Osteocyte (in vitro differentiated cells): ENCODE measurements around the gene MARVELD1. TPM values are rescaled to one million over a fixed set of nuclear protein-coding genes. Genes with fewer than 3 reads are reported as not detected.
A peak's percentile ranks its signal among the peaks of the same experiment; 100 is the strongest.

Experiments
- DNase-seq: peaks from one replicate; pipeline ENCODE4 v3.0.0; 2021; ENCODE audit warnings: mixed read lengths; ENCODE audit not compliant: unreplicated experiment; ENCODE audit errors: extremely low spot score
- H3K27ac Mint-ChIP-seq: one replicate; pipeline ENCODE4 v1.8.0; 2021; ENCODE audit warnings: mild to moderate bottlenecking, mixed read lengths; ENCODE audit not compliant: unreplicated experiment
- H3K27me3 Mint-ChIP-seq: one replicate; pipeline ENCODE4 v1.8.0; 2021; ENCODE audit warnings: mixed read lengths; ENCODE audit not compliant: unreplicated experiment
- H3K36me3 Mint-ChIP-seq: one replicate; pipeline ENCODE4 v1.8.0; 2021; ENCODE audit warnings: mixed read lengths; ENCODE audit not compliant: unreplicated experiment
- H3K4me1 Mint-ChIP-seq: one replicate; pipeline ENCODE4 v1.8.0; 2021; ENCODE audit warnings: mixed read lengths; ENCODE audit not compliant: unreplicated experiment
- H3K4me3 Mint-ChIP-seq: one replicate; pipeline ENCODE4 v1.8.0; 2021; ENCODE audit warnings: mild to moderate bottlenecking, moderate library complexity, mixed read lengths; ENCODE audit not compliant: unreplicated experiment
- H3K9me3 Mint-ChIP-seq: one replicate; pipeline ENCODE4 v1.8.0; 2021; ENCODE audit warnings: mixed read lengths; ENCODE audit not compliant: unreplicated experiment
- total RNA-seq: library from RNA; stranded (reverse); gene quantifications from 2 replicates; pipeline ENCODE4 v1.2.1, GENCODE V29; 2021
- TF ChIP-seq, protein P1 (sequence below): fragments of 200-600 bp; sonication (generic); IDR thresholded peaks from 2 replicates; pipeline ENCODE4 v1.5.0; 2021; ENCODE audit warnings: antibody characterized with exemption, mild to moderate bottlenecking, moderate library complexity

MARVELD1 gene
- total RNA-seq, 1 donor from 2014 or later, result 107 TPM

DNA sequence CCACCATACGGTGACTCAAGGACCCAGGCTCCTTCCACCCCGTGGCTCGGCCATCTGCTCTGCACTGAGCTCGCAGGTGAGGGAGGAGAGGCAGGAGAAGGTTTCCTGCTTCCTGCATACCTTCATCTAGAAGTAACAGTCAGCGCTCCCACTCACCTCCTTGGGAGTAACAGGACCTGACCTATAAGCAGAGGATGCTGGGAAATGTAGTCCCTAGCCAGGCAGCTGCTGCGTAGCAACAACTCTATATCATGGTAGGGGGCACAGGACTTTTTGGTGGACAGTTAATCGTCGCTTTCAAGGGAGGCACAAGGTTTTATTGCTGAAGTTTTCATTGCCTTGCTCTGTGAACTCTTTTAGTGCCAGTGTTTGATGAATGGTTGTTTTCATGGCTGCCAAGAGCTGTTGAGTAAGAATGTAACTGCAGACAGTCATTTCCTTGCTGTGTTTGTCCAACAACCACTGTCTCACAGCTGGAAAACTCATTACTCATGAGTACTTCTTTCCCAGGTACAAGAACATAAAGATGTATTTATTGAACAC lies 13.2 kb downstream of the MARVELD1 start:
- Mint-ChIP-seq H3K27me3 (no peaks in the 10 kb centered on the region), H3K4me3 (no peak overlapping the region), H3K9me3 (no peaks in the 10 kb centered on the region), H3K36me3 (peaks cover 4% of the 10 kb centered on the region), H3K27ac (no peak overlapping the region), H3K4me1 (peaks cover 6% of the 10 kb centered on the region)
- DNase-seq, result no peak
- TF ChIP-seq, protein P1, sequence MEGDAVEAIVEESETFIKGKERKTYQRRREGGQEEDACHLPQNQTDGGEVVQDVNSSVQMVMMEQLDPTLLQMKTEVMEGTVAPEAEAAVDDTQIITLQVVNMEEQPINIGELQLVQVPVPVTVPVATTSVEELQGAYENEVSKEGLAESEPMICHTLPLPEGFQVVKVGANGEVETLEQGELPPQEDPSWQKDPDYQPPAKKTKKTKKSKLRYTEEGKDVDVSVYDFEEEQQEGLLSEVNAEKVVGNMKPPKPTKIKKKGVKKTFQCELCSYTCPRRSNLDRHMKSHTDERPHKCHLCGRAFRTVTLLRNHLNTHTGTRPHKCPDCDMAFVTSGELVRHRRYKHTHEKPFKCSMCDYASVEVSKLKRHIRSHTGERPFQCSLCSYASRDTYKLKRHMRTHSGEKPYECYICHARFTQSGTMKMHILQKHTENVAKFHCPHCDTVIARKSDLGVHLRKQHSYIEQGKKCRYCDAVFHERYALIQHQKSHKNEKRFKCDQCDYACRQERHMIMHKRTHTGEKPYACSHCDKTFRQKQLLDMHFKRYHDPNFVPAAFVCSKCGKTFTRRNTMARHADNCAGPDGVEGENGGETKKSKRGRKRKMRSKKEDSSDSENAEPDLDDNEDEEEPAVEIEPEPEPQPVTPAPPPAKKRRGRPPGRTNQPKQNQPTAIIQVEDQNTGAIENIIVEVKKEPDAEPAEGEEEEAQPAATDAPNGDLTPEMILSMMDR, result no peak

DNA sequence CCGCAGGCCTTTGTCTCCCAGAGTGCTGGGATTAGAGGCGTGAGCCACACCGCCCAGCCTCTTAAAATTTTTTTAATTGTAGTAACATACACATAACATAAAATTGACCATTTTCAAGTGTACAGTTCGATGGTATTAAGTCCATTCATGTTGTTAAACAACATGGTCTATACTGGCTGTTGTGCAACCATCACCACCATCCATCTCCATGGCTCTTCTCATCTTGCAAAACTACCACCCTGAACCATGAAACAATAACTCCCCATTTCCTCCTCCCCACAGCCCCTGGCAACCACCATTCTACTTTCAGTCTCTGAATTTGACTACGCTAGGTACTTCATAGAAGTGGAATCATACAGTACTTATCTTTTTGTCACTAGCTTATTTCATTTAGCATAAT lies 15.5 kb downstream of the MARVELD1 start:
- Mint-ChIP-seq H3K9me3 (no peaks in the 10 kb centered on the region), H3K36me3 (no peaks in the 10 kb centered on the region), H3K4me1 (peaks cover 6% of the 10 kb centered on the region), H3K4me3 (no peak overlapping the region), H3K27me3 (no peaks in the 10 kb centered on the region), H3K27ac (no peak overlapping the region)
- no peak for DNase-seq
- TF ChIP-seq, protein P1, result no peak

DNA sequence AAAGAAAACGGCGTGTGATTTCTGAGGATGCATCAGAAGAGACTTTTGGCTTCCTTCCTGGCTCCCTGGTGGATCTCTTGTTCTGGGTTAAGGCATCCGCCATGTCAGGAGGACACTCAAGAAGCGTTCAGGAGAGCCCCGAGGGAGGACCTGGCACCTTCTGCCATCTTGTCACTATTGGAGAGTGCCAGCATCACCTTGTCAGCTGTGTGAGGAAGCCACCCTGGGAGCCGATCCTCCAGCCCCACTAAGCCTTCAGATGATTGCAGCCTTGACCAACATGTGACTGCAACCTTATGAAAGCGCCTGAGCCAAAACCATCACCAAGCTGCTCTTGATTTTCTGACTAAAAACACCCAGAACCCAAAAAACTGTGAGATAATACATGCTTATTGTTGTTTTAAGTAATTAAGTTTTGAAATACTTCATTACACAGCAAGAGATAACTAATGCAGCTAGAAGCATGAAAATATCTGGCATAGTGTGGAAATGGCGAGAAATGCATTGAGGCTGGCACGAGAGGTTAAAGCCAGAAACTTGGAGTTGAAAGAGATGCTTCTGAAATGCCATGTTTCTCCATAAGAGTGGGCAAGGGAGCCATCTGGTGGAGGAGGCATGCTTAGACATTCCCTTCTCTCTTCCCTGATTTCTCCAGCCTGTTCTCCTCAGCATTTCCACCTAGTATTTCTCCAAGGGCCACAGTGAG lies 18.0 kb downstream of the MARVELD1 start:
- Mint-ChIP-seq H3K9me3 (no peaks in the 10 kb centered on the region), H3K36me3 (no peaks in the 10 kb centered on the region), H3K27me3 (no peaks in the 10 kb centered on the region), H3K27ac (no peak overlapping the region), H3K4me3 (no peak overlapping the region), H3K4me1 (peaks cover 4% of the 10 kb centered on the region)
- TF ChIP-seq, protein P1, result peak; percentile 91
- no peak for DNase-seq

DNA sequence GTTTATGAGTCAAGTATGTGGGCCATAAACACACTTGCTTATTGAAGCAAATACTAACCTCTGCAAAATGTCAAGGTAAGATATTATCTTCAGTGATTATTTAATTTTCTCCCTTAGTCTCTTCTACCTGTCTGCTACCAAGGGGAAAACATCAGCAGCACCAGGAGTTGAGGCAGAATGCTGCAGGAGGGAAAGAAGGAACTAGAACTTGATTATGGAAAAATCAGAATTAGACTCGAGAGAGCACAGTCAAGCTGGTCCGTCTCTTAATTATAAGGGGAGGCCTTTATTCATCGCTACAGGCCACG lies 18.5 kb downstream of the MARVELD1 start:
- no peak for DNase-seq
- H3K4me1 Mint-ChIP-seq, result peaks cover 9% of the 10 kb centered on the region
- no peak overlapping the region for H3K27ac Mint-ChIP-seq
- H3K9me3 Mint-ChIP-seq, result no peaks in the 10 kb centered on the region
- TF ChIP-seq, protein P1, result no peak
- H3K27me3 Mint-ChIP-seq, result no peaks in the 10 kb centered on the region
- H3K4me3 Mint-ChIP-seq, result no peak overlapping the region
- peaks cover 2% of the 10 kb centered on the region for H3K36me3 Mint-ChIP-seq

DNA sequence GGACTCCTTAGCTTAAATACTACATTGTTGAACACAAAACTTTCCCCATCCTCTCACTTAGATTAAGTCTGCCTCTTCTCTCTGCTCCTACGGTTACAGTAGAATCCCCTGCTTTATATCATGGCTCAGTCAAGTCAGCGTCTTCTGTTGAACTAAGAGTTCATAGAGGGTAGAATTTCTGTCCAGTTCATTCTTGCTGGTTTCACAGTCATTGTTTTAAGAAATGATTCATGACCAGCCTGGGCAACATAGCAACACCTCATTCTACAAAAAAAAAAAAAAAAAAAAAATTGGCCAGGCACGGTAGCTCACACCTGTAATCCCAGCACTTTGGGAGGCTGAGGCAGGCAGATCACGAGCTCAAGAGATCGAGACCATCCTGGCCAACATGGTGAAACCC lies 19.7 kb downstream of the MARVELD1 start:
- TF ChIP-seq, protein P1, result no peak
- no peak for DNase-seq
- Mint-ChIP-seq H3K4me3 (no peak overlapping the region), H3K27me3 (no peaks in the 10 kb centered on the region), H3K36me3 (peaks cover 2% of the 10 kb centered on the region), H3K9me3 (no peaks in the 10 kb centered on the region), H3K4me1 (peaks cover 18% of the 10 kb centered on the region), H3K27ac (no peak overlapping the region)
